Activated CD4-positive, alpha-beta T cell treated with anti-CD3 and anti-CD28 coated beads, Interleukin-2, Interleukin-4, amounts not matched to agents 100 ng/mL and 50 ng/mL, durations not matched to agents 16 hours and 8 hours (primary cell): Measurements from ENCODE around the gene NFKBIE.

ENCODE experiments used
- DNase-seq: peaks from one replicate; pipeline ENCODE4 v3.0.0-alpha.2; 2020; ENCODE audit warnings: low spot score

The NFKBIE gene

DNA sequence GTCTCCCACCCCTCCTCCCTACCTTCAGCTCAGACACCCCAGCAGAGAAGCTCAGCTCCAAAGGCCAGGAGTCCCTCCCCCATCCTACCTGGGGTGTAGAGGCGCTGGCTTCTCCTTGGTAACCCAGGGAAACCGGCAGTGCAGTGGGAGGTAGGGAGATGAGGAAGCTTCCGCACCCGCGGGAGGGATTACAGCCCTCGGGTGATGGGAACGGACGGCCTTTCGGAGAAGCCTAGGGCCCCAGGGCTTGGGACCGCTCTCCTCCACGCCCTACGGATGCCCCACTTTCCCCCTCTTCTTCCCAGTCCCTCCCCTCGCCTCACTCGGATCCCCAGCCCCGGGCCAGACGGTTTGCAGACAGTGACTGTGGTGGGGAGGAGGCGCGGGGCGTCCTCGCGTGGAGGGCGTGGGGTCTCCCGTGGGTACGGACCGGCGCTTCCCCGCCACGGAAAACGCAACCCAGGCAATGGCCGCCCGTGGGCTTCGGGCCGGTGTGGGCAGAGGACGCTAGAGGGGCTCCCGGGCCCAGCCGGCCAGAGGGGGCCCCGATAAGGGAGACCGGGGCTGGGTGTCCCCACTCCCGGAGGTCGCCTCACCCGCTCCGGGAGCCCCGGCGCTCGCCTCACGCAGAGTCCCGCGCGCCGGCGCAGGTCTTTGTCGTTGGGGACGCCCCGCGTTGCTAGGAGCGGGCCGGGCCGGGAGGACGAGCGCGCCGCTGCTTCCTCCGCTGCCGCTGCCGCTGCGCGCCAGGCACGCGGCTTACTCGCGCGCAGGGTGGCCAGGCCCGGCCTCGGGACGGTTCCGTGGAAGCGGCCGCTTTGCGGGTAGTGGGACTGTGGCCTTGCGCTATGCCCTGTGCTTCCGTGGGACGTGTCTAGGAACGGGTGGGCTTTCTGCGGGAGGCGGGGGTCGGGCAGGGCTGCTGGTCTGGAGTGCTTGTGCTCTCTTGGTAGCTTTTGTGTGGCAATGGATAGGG is 32.0 kb upstream of the NFKBIE start:
- peak; percentile 22 for DNase-seq

DNA sequence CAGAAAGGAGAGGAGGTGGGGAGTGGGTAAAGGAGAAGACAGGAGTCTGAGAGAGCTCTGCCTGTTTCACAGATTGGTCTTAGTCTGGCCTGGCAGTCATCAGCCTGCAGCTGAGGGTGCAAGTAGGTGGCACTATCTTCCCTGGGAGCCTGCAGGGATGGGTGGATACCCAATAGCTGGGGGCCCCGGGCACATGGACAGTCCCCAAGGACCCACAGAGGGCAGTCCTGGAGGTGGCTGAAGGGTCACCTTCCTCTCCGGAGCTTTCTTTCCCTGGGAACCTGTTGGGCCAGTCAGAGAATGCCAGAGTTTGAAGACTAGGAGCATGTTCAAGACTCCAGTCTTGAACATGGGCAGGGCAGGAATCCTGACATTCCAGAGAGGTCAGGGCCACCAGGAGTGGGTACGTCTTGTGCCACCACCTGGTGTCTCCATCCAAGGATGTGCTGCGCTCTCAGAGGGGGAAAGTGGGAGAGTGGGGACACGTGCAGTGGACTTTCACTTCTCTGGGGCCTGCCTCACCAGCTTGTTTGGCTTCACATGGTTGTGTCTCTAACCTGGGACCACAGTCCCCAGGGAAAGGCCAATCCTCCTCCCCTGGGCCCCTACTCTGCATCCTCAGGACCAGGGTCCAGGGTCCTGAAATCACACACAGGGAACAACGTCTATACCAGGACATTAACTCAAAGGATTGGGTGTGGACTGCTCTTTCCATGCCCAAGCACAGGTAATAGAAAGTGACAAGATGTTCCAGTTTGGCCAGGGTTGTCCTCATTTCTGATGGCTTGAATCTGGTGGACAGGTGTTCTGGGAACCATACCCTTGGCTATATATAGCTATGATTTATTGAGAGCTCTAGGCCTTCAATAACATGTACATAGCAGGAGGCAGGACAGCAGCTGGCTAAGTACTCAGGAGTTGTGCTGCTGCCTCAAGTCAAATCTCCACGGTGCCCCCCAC is 29.8 kb upstream of the NFKBIE start:
- DNase-seq, result no peak

DNA sequence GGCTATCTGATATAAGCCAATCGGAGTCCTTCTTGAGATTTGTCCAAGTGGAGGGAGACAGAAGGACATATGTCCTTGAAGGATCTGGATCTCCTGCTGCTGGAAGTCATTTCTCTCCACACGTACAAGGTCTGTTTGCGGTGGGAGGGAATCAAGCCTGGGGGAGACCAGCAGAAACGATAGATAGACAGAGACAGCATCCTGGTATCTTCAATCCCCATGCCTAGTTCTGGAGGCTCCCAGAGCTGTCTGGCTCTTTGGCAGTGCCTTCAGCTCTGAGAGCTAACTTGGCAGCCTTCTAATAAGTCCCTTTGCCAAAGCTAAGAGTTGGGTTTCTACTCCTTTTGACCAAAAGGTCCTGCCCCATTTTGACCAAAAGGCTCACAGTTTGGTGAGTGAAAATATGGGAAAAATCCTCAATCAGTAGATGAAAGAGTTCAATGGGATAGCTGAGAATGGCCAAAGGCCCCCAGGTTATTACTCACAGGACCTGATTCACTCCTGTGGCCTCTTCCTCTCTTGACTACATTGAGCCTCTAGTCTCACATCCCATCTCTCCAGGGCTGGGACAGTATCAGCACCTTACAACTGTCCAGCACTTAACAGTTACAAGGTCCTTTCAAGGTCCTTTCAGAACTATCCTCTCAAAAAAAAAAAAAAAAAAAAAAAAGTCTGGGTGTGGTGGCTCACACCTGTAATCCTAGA is 27.5 kb upstream of the NFKBIE start:
- DNase-seq, result no peak

DNA sequence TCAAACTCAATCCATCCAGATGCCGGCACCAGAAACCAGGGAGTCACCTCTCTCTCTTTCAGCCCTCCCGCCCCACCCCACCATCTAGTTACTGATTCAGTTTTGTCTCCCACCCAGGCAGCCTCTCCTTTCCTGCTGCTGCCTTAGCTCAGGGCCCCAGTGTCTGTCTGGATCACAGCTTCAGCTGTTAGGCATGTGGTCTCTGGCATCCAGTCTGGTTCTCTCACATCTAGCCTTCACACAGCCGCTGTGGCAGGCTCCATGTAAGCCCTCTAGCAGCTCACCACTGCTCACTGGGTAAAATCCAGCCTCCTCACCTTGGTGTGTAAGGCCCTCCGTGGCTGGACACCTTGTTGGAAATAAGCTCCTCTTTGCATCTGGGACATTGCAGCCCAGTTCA is 26.5 kb upstream of the NFKBIE start:
- no peak for DNase-seq

DNA sequence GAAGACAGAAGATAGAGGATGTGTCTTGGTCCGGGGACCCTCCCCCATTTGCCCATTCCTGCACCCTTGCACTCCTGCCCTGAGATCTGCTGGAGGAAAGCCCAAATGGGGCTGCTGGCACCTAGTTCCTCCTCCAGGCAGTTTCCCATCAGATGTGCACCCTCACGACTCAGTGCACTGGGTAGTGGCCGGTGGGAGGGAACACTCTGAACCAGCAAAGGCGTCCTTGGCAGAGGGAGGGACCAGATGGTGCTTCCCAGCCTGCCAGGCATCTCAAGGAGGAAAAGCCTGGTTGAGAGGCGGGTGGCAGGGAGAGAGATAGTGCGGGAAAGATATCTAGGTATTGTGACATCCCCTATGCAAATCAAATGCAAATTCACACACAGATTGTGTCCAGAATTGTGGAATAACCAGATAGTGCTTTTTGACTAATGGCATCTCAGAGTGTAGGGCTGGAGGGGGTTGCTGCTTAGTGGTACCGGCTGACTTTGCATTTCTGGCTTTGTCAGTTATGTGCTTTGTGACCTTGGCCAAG is 24.4 kb upstream of the NFKBIE start:
- no peak for DNase-seq

DNA sequence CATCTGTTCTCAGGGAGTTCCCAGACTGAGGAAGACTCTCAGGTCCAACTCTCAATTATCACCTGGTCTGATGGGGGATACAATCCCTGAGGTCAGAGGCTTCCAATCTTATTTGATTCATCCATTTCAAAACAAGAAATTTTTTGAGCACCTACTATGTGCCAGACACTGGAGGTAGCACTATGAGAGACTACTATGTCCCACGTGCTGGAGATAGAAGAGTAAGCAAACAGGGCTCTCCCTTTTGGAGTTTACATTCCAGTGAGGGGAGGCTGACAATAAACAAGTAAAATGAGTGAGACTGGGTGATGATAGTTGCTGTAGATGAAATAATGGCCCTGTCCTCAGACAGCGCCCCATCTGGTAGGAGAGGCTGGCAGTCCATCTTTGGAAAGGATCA is 21.4 kb upstream of the NFKBIE start:
- no peak for DNase-seq

DNA sequence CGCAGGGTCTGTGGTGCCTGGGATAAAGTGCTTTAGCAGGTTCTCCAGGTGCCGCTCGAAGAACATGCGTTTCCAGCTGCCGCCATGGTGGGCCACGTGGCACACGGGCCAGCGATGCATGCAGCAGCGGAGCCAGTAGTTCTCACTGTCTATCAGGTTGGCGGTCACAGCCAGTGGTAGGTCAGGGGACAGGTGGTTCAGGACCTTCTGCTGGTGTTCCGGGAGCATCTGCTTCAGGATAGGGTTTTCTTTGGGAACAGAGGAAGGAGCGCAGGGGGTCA is 20.9 kb upstream of the NFKBIE start:
- no peak for DNase-seq

DNA sequence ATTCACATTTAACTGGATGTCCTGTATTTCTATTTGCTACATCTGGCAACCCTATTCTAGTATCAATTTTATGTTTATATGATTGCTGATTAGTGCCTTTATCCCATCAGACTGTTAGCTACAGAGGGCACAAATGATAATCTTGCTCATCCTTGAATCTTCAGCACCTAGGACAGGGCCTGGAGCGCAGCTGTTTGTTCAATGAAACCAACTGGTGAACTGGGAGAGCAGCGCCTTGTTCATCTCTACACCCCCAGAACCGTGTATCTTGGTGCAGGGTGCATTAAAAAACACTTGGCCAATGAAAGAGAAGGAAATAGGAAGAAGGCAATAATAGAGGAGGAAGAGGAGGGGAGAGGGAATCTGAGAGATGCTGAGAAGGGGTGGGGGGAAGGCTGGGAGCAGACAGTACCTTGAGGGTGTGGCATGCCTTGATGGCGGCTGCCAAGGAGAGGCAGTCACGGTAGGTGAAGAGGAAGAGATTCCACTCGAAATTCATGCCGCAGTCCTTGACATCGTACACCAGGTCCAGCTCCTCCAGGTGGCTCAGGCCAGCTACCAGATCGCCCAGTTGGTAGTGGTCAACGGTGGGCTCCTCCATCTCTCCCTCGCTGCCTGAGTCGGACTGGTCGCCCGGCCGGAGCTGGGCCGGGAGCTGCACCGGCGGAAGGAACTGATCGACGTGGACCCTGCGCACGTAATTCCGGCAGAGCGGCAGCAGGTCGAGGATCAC is 20.4 kb upstream of the NFKBIE start:
- DNase-seq, result no peak

DNA sequence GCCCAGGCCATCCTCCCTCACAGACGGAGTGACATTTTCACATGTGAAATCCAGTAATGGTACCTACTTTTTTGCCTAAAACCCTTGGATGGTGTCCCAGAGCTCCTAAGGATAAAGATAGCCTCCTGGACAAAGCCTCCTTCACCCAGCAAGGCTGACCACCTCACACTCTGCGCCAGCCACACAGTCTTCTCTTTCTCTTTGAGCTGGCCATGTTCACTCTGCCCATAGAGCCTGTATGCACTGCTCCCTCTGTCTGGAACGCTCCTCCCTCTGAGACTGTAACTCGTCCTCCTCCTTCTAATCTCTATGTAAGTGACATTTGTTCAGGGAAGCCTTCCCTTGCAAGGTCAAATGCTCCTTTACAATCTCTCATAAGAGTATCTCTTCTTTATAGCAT is 19.5 kb upstream of the NFKBIE start:
- no peak for DNase-seq

DNA sequence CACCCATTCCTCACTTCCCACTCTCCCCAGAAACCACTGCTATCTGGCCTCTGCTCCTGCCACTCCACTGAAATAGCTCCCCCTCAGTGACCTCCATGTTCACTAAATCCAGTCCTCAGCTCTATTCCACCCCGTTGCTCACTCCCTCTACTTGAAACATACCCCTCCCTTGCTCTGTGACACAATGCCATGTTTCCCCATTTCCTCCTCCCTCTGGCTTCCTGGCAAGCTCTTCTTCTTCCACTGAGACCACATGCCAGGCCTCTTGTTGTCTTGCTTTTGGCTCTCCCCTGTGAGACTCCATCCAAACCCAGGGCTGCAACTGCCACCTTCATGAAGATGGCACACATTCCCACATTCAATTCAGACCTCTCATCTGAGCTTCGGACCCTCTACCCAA is 18.8 kb upstream of the NFKBIE start:
- no peak for DNase-seq

DNA sequence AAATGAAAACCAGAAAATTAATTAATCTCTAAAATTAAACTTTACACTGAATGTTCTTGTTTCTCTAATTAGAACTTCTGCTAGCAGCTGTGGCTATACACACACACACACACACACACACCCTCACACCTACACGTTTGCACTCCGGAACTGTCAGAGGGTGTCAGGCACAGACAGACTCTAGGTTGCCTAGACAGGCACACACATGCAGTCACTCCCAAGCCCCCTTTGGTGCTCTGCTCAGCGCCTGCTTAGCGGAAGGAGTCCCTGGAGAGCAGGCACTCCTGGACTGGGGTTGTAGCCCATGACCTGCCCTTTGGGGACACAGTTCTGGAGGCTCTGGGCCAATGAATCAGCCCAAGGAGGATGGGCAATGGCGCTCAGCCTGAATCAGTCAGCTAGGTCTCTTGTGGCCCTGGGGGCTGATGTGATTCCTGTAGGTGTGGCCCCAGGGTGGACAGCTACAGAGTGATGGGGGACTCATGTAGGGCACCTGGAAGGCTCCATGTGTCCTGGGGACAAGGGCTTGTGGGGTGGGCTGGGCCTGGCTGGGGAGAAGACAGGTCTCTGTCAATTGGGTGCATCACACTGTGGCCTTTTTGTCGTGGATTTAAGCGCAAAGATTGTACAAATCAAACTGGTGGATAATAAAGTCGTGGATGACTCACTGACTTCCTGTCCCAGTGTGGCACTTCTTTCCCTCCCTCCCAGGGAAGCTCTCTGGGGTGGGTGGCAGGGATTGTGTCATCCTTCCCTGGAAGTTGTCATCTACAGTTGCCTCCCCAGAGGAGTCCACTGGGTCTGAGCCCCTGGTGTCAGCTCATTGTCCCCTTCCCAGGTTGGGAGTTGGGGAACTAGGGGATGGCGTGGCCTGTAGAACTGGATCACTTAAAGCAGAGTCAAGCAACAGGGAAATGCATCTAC is 13.7 kb upstream of the NFKBIE start:
- no peak for DNase-seq

DNA sequence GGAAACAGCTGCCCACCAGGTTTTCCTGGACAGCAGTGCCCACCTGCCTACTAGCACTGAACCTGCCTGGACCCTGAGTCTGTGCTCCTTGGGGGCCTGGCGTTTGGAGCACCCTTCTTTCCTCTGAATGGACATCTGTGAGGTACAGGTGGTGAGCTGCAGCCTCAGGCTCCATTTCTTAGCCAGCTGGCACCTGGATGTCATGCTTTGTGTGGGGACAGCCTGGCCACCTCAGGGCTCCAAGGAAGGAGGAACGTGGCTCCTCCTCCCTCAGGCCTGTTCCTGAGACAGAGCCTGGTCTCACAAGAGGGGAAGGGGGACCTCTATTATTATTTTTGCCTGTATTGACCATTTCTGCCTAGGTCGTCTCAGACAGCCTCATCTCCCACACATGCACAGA is 13.0 kb upstream of the NFKBIE start:
- DNase-seq, result no peak

DNA sequence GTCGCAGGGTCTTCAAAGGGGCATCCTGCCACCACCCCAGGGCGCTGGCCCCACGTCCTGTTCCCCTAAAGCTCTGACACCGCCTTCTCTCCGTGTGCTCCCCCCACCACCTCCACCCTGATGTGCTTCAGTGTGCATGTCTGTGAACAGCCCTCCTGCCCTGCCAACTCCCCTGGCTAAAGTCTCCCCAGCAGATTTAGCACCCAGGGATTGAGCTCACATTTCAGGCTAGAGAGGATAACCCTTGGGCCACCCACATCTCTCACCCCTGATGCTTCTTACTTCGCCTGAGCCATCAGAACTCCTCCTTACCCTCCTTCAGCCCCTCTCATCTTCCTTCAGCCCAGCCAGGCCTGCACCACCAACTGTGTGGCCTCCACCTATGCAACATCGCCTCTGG is 12.4 kb upstream of the NFKBIE start:
- DNase-seq, result no peak

DNA sequence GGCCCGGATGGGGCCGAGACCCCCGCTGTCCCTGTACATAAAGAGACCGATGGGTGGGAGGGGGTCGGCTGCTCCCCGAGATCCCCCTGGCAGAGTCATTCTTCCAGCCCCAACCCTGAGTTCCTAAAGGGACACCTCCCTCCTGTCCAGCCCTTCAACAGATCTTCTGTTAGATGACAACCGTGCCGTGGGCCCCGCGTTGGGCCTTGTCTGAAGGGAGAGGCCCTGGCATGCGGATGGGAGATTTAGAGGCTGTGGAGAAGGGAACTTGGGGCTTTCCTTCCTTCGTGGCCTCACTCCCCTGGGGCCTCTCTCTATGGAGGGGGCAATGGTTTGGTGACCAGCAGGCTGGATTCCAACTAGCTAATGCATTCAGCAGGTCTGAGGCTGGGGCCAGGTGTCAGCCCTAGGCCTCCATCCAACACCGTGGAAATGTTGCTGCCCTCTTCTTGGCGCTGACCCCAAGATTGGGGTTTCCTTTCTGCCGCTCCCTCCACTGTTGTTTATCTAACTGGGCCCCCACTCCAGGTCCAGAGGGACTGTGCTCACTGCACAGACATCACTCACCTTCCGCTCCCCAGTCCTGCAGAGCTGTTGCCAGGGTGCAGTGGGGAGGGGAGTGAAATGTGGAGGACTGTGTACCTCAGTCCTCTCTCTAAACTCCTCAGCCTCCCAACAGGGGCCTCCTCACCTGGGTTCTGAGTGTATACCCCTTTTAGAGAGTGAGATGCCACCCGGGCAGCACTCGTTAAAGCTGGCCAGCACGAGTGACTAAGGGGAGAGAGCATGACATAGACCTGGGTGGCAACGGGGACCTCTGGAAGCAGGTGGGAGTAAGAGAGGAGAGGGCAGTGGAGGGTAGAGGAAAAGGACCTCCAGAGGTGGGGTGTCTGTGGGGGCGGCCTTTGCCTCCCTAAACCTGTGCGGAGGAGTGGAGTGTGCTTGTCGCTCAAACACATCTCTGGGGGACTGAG is 11.6 kb upstream of the NFKBIE start:
- DNase-seq, result no peak

DNA sequence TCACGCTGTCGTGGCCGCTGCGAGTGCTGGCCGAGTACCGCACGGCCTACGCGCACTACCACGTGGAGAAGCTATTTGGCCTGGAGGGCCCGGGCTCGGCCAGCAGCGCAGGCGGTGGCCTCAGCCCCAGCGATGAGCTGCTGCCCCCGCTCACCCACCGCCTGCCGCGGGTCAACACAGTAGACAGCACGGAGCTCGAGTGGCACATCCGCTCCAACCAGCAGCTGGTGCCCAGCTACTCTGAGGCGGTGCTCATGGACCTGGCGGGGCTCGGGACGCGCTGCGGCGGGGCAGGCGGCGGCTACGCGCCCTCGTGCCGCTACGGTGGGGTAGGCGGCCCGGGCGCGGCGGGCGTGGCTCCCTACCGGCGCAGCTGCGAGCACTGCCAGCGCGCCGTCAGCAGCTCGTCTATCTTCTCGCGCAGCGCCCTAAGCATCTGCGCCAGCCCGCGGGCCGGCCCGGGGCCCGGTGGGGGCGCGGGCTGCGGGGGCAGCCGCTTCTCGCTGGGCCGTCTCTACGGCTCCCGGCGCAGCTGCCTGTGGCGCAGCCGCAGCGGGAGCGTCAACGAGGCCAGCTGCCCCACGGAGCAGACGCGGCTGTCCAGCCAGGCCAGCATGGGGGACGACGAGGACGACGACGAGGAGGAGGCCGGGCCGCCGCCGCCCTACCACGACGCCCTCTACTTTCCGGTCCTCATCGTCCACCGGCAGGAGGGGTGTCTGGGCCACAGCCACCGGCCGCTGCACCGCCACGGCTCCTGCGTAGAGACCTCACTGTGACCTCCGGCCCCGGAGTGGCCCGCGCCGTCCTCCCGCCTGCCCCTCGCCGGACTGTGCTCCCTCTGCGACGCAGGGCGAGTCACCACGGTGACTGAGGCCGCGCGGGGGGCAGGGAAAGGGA is 10.6 kb upstream of the NFKBIE start:
- no peak for DNase-seq

DNA sequence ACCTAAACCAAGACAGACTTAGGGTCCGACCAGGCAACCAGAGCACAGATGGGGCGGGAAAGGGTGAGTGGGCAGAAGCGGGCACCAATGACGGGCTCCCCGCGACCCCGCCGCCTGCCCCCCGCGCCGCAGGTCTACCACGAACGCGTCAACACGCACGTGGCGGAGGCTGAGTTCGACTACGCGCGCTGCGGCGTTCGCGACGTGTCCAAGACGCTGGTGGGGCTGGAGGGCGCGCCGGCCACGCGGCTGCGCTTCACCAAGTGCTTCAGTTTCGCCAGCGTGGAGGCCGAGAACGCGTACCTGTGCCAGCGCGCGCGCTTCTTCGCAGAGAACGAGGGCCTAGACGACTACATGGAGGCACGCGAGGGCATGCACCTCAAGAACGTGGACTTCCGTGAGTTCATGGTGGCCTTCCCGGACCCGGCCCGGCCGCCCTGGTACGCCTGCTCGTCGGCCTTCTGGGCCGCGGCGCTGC is 10.0 kb upstream of the NFKBIE start:
- no peak for DNase-seq

DNA sequence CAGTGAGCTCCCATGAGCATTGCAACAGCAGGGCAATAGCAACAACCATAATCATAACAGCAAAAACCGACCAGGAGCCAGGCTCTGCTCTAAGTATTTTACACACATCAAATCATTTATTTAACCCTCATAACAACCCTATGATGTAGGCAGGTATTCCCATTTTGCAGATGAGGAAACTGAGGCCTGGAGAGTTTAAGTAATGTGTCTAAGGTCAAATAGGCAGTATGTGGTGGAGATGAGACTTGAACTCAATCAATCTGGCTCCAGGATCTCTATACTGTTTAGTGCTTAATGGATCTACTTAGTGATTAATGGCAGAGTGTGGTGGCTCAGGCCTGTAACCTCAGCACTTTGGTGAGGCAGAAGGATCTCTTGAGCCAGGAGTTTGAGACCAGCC is 8.3 kb upstream of the NFKBIE start:
- DNase-seq, result no peak

DNA sequence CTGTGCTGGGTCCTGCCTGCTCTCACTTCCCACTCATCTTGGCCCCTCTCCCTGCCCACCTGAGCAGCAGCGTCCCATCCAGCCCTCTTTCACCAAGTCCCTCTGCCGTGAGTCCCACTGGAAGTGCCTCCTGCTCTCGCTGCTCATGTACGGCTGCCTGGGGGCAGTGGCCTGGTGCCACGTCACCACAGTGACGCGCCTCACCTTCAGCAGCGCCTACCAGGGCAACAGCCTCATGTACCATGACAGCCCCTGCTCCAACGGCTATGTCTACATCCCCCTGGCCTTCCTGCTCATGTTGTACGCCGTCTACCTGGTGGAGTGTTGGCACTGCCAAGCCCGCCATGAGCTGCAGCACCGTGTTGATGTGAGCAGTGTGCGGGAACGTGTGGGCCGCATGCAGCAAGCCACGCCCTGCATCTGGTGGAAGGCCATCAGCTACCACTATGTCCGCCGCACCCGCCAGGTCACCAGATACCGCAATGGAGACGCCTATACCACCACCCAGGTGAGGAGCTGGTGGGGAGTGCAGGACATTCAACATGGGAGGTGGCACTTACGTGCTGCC is 7.7 kb upstream of the NFKBIE start:
- DNase-seq, result no peak
